ENCODE results near the gene INTS3. TPM values are rescaled to one million over a fixed set of nuclear protein-coding genes. Genes with fewer than 3 reads are reported as not detected.

Gene INTS3
- polyA plus RNA-seq, 2 donors = 16.4 to 30.8 TPM

GRCh38 chr1:153685544-153686340 is 42.1 kb upstream of the INTS3 start:
- no peak overlapping the region for H3K27ac ChIP-seq (ENCODE audit: low read depth in 2 of 2, low read length in 1 of 2)
- no peaks in the 10 kb centered on the region for H3K36me3 ChIP-seq (ENCODE audit: control insufficient read depth in 2 of 2, insufficient read depth in 2 of 2, low read length in 1 of 2)
- H3K9me3 ChIP-seq (ENCODE audit: control insufficient read depth in 2 of 2, insufficient read depth in 1 of 2, low read depth in 1 of 2, low read length in 1 of 2) = no peaks in the 10 kb centered on the region
- no peaks in the 10 kb centered on the region for H3K27me3 ChIP-seq (ENCODE audit: control insufficient read depth in 1 of 2, insufficient read depth in 2 of 2, low read length in 2 of 2)
- peaks cover 0 to 2% of the 10 kb centered on the region in 2 donors for H3K4me1 ChIP-seq (ENCODE audit: control insufficient read depth in 2 of 2, insufficient read depth in 2 of 2, low read length in 1 of 2)
- no peak overlapping the region for H3K4me3 ChIP-seq (ENCODE audit: low read depth in 1 of 2, low read length in 2 of 2)
- 80 to 81% methylated on average over 11 of the region's 11 CpGs for WGBS, 2 donors

GRCh38 chr1:153687346-153688125 is 40.3 kb upstream of the INTS3 start:
- 83 to 86% methylated on average over 16 of the region's 16 CpGs for WGBS, 2 donors
- H3K27me3 ChIP-seq (ENCODE audit: control insufficient read depth in 1 of 2, insufficient read depth in 2 of 2, low read length in 2 of 2) = no peaks in the 10 kb centered on the region
- H3K4me1 ChIP-seq (ENCODE audit: control insufficient read depth in 2 of 2, insufficient read depth in 2 of 2, low read length in 1 of 2) = peaks cover 0 to 2% of the 10 kb centered on the region in 2 donors
- no peak overlapping the region for H3K27ac ChIP-seq (ENCODE audit: low read depth in 2 of 2, low read length in 1 of 2)
- H3K36me3 ChIP-seq (ENCODE audit: control insufficient read depth in 2 of 2, insufficient read depth in 2 of 2, low read length in 1 of 2) = no peaks in the 10 kb centered on the region
- H3K9me3 ChIP-seq (ENCODE audit: control insufficient read depth in 2 of 2, insufficient read depth in 1 of 2, low read depth in 1 of 2, low read length in 1 of 2) = no peaks in the 10 kb centered on the region
- H3K4me3 ChIP-seq (ENCODE audit: low read depth in 1 of 2, low read length in 2 of 2) = no peak overlapping the region

- Histone ChIP-seq H3K4me3 (ENCODE audit: low read depth in 1 of 2, low read length in 2 of 2) (no peak overlapping the region), H3K27ac (ENCODE audit: low read depth in 2 of 2, low read length in 1 of 2) (no peak overlapping the region), H3K36me3 (ENCODE audit: control insufficient read depth in 2 of 2, insufficient read depth in 2 of 2, low read length in 1 of 2) (no peaks in the 10 kb centered on the region), H3K27me3 (ENCODE audit: control insufficient read depth in 1 of 2, insufficient read depth in 2 of 2, low read length in 2 of 2) (no peaks in the 10 kb centered on the region), H3K4me1 (ENCODE audit: control insufficient read depth in 2 of 2, insufficient read depth in 2 of 2, low read length in 1 of 2) (no peaks in the 10 kb centered on the region), H3K9me3 (ENCODE audit: control insufficient read depth in 2 of 2, insufficient read depth in 1 of 2, low read depth in 1 of 2, low read length in 1 of 2) (no peaks in the 10 kb centered on the region)
- WGBS, 2 donors = 83 to 88% methylated on average over 7 of the region's 7 CpGs
These were observed 39.6 kb upstream of the INTS3 start for GRCh38 chr1:153688276-153688675.

GRCh38 chr1:153688736-153689328 is 39.0 kb upstream of the INTS3 start:
- WGBS, 2 donors = 84 to 89% methylated on average over 18 of the region's 18 CpGs

GRCh38 chr1:153693466-153693865 is 34.4 kb upstream of the INTS3 start:
- WGBS, 2 donors = 79 to 81% methylated on average over 4 of the region's 4 CpGs

More at GRCh38 chr1:153688736-153689328, 39.0 kb upstream of the INTS3 start:
- H3K27me3 ChIP-seq (ENCODE audit: control insufficient read depth in 1 of 2, insufficient read depth in 2 of 2, low read length in 2 of 2) = no peaks in the 10 kb centered on the region
- H3K27ac ChIP-seq (ENCODE audit: low read depth in 2 of 2, low read length in 1 of 2) = no peak overlapping the region
- no peaks in the 10 kb centered on the region for H3K9me3 ChIP-seq (ENCODE audit: control insufficient read depth in 2 of 2, insufficient read depth in 1 of 2, low read depth in 1 of 2, low read length in 1 of 2)
- no peak overlapping the region for H3K4me3 ChIP-seq (ENCODE audit: low read depth in 1 of 2, low read length in 2 of 2)
- no peaks in the 10 kb centered on the region for H3K4me1 ChIP-seq (ENCODE audit: control insufficient read depth in 2 of 2, insufficient read depth in 2 of 2, low read length in 1 of 2)
- H3K36me3 ChIP-seq (ENCODE audit: control insufficient read depth in 2 of 2, insufficient read depth in 2 of 2, low read length in 1 of 2) = no peaks in the 10 kb centered on the region

GRCh38 chr1:153696741-153697140 is 31.1 kb upstream of the INTS3 start:
- H3K27ac ChIP-seq (ENCODE audit: low read depth in 2 of 2, low read length in 1 of 2) = peak overlapping the region in 1 of 2 donors; percentile 21
- no peak overlapping the region for H3K4me3 ChIP-seq (ENCODE audit: low read depth in 1 of 2, low read length in 2 of 2)

More at GRCh38 chr1:153693466-153693865, 34.4 kb upstream of the INTS3 start:
- H3K27me3 ChIP-seq (ENCODE audit: control insufficient read depth in 1 of 2, insufficient read depth in 2 of 2, low read length in 2 of 2) = no peaks in the 10 kb centered on the region
- no peak overlapping the region for H3K4me3 ChIP-seq (ENCODE audit: low read depth in 1 of 2, low read length in 2 of 2)
- no peaks in the 10 kb centered on the region for H3K36me3 ChIP-seq (ENCODE audit: control insufficient read depth in 2 of 2, insufficient read depth in 2 of 2, low read length in 1 of 2)
- H3K4me1 ChIP-seq (ENCODE audit: control insufficient read depth in 2 of 2, insufficient read depth in 2 of 2, low read length in 1 of 2) = peaks cover 3 to 6% of the 10 kb centered on the region in 2 donors
- H3K9me3 ChIP-seq (ENCODE audit: control insufficient read depth in 2 of 2, insufficient read depth in 1 of 2, low read depth in 1 of 2, low read length in 1 of 2) = no peaks in the 10 kb centered on the region
- no peak overlapping the region for H3K27ac ChIP-seq (ENCODE audit: low read depth in 2 of 2, low read length in 1 of 2)

GRCh38 chr1:153697191-153698019 is 30.4 kb upstream of the INTS3 start:
- Histone ChIP-seq H3K27me3 (ENCODE audit: control insufficient read depth in 1 of 2, insufficient read depth in 2 of 2, low read length in 2 of 2) (no peaks in the 10 kb centered on the region), H3K9me3 (ENCODE audit: control insufficient read depth in 2 of 2, insufficient read depth in 1 of 2, low read depth in 1 of 2, low read length in 1 of 2) (no peaks in the 10 kb centered on the region), H3K4me3 (ENCODE audit: low read depth in 1 of 2, low read length in 2 of 2) (no peak overlapping the region), H3K4me1 (ENCODE audit: control insufficient read depth in 2 of 2, insufficient read depth in 2 of 2, low read length in 1 of 2) (peaks cover 3 to 8% of the 10 kb centered on the region in 2 donors), H3K27ac (ENCODE audit: low read depth in 2 of 2, low read length in 1 of 2) (peak overlapping the region; percentile 38 to 84), H3K36me3 (ENCODE audit: control insufficient read depth in 2 of 2, insufficient read depth in 2 of 2, low read length in 1 of 2) (no peaks in the 10 kb centered on the region)
- WGBS, 2 donors = 62% methylated on average over 12 of the region's 12 CpGs

More at GRCh38 chr1:153696741-153697140, 31.1 kb upstream of the INTS3 start:
- Histone ChIP-seq H3K36me3 (ENCODE audit: control insufficient read depth in 2 of 2, insufficient read depth in 2 of 2, low read length in 1 of 2) (no peaks in the 10 kb centered on the region), H3K9me3 (ENCODE audit: control insufficient read depth in 2 of 2, insufficient read depth in 1 of 2, low read depth in 1 of 2, low read length in 1 of 2) (no peaks in the 10 kb centered on the region), H3K4me1 (ENCODE audit: control insufficient read depth in 2 of 2, insufficient read depth in 2 of 2, low read length in 1 of 2) (peaks cover 3 to 8% of the 10 kb centered on the region in 2 donors), H3K27me3 (ENCODE audit: control insufficient read depth in 1 of 2, insufficient read depth in 2 of 2, low read length in 2 of 2) (no peaks in the 10 kb centered on the region)
- WGBS, 2 donors = 78 to 89% methylated on average over 8 of the region's 8 CpGs

- H3K36me3 ChIP-seq (ENCODE audit: control insufficient read depth in 2 of 2, insufficient read depth in 2 of 2, low read length in 1 of 2) = no peaks in the 10 kb centered on the region
- no peaks in the 10 kb centered on the region for H3K27me3 ChIP-seq (ENCODE audit: control insufficient read depth in 1 of 2, insufficient read depth in 2 of 2, low read length in 2 of 2)
- no peak overlapping the region for H3K4me3 ChIP-seq (ENCODE audit: low read depth in 1 of 2, low read length in 2 of 2)
- H3K9me3 ChIP-seq (ENCODE audit: control insufficient read depth in 2 of 2, insufficient read depth in 1 of 2, low read depth in 1 of 2, low read length in 1 of 2) = no peaks in the 10 kb centered on the region
- WGBS, 2 donors = 36 to 41% methylated on average over 29 of the region's 29 CpGs
- H3K4me1 ChIP-seq (ENCODE audit: control insufficient read depth in 2 of 2, insufficient read depth in 2 of 2, low read length in 1 of 2) = peaks cover 3 to 8% of the 10 kb centered on the region in 2 donors
- peak overlapping the region; percentile 38 to 84 for H3K27ac ChIP-seq (ENCODE audit: low read depth in 2 of 2, low read length in 1 of 2)
These were observed 29.6 kb upstream of the INTS3 start for GRCh38 chr1:153698020-153698922.
